ENCODE results near the gene EPX. TPM values are rescaled to one million over a fixed set of nuclear protein-coding genes. Genes with fewer than 3 reads are reported as not detected.

EPX gene
- total and polyA plus RNA-seq, 2 of the 4 experiments (the other 2 are of a cell fraction) = not detected

- no peak overlapping the region for H4K91ac ChIP-seq (ENCODE audit: insufficient read depth, low read depth, low read length)
- ChIA-PET CTCF (interaction anchor here (0.6 kb wide), 1 partner anchor 28 kb away, joined by 3 read pairs; no protein-coding TSS in a partner anchor), POLR2A (ENCODE audit: unreplicated experiment) (no interaction called here)
- ATAC-seq (ENCODE audit: low read depth) (0 out of 2 replicates have a peak, but pooled peaks have one; percentile 59), DNase-seq (peak; percentile 25)
- no TSS peak for BruUV-seq (replicated peaks)
- H3K4me3 ChIP-seq (ENCODE audit: insufficient read depth, low read depth, low read length) = no peak overlapping the region
- 69% methylated on average over 3 of the region's 7 CpGs; no CpG with 5 or more reads in 1 of the 2 experiments for WGBS, 2 experiments (ENCODE audit: extremely low coverage in 2 of 2, insufficient read length in 1 of 2)
- H3K79me1 ChIP-seq (ENCODE audit: low read depth in 1 of 2, low read length in 2 of 2) = no peaks in the 10 kb centered on the region
- dilution Hi-C loops (cut with HindIII; ENCODE audit: low sequenced_read_pairs, unreplicated experiment) (no loop called here), in situ Hi-C loops (cut with MboI; ENCODE audit: low sequenced_read_pairs) (no loop called here), intact Hi-C loops (cut with micrococcal nuclease) (loop anchor here (5.0 kb wide), 1 partner anchor 49 kb away; no protein-coding TSS in a partner anchor)
- H3K14ac ChIP-seq (replicated peaks; ENCODE audit: low read depth, low read length) = no peak overlapping the region
- no peak overlapping the region for H4K8ac ChIP-seq (ENCODE audit: low read depth in 2 of 2, low read length in 2 of 2)
- H3K27me3 ChIP-seq (ENCODE audit: control insufficient read depth, insufficient read depth, low read length) = no peaks in the 10 kb centered on the region; the same call in 1 of the 2 replicates
- H4K20me1 ChIP-seq (ENCODE audit: insufficient read depth, low read length) = no peaks in the 10 kb centered on the region
- no peak overlapping the region for H3K4me2 ChIP-seq (ENCODE audit: low read depth, low read length)
- no peak overlapping the region for H3K56ac ChIP-seq (ENCODE audit: extremely low read depth, insufficient read depth, low read length)
- H2BK15ac ChIP-seq (ENCODE audit: low read depth, low read length) = no peak overlapping the region
- H3K27ac ChIP-seq (ENCODE audit: insufficient read depth, low read length) = no peak overlapping the region
- no peak overlapping the region for H2AFZ ChIP-seq (replicated peaks; ENCODE audit: low read length, poor library complexity)
- no peak overlapping the region for H4K5ac ChIP-seq (ENCODE audit: low read depth, low read length)
- no peak overlapping the region for H2BK120ac ChIP-seq (ENCODE audit: low read depth, low read length)
- no peaks in the 10 kb centered on the region for H3K9me1 ChIP-seq (ENCODE audit: insufficient read depth, low read length)
- no peaks in the 10 kb centered on the region for H3K36me3 ChIP-seq (ENCODE audit: control insufficient read depth, insufficient read depth, low read length)
- TF ChIP-seq MAZ (IDR thresholded peaks at IDR 0.05; ENCODE audit: borderline replicate concordance, low read depth, low read length) (no peak), MXI1 (IDR thresholded peaks at IDR 0.05; ENCODE audit: borderline replicate concordance, low read depth, low read length) (no peak), CHD1 (IDR thresholded peaks at IDR 0.05; ENCODE audit: low read depth, low read length) (no peak), RFX5 (IDR thresholded peaks at IDR 0.05; ENCODE audit: low read depth, low read length) (no peak), NFE2L2 (IDR thresholded peaks at IDR 0.05; ENCODE audit: low read depth, low read length) (no peak), POLR2A (IDR thresholded peaks at IDR 0.05; ENCODE audit: low read depth, low read length) (no peak), SMC3 (IDR thresholded peaks at IDR 0.05; ENCODE audit: low read depth, low read length) (no peak), RAD21 (IDR thresholded peaks at IDR 0.05; ENCODE audit: low read length) (no peak), ELK1 (IDR thresholded peaks at IDR 0.05; ENCODE audit: borderline replicate concordance, low read depth, low read length) (no peak), USF2 (IDR thresholded peaks at IDR 0.05; ENCODE audit: low read depth, low read length) (no peak), BHLHE40 (IDR thresholded peaks at IDR 0.05; ENCODE audit: low read depth, low read length) (no peak), MAFK (IDR thresholded peaks at IDR 0.05; ENCODE audit: low read depth, low read length) (no peak), RCOR1 (IDR thresholded peaks at IDR 0.05; ENCODE audit: insufficient replicate concordance, low read length) (no peak), CEBPB (IDR thresholded peaks at IDR 0.05; ENCODE audit: low read depth, low read length) (no peak), FOS (IDR thresholded peaks at IDR 0.05; ENCODE audit: low read depth, low read length) (no peak)
- TF ChIP-seq, protein P1, sequence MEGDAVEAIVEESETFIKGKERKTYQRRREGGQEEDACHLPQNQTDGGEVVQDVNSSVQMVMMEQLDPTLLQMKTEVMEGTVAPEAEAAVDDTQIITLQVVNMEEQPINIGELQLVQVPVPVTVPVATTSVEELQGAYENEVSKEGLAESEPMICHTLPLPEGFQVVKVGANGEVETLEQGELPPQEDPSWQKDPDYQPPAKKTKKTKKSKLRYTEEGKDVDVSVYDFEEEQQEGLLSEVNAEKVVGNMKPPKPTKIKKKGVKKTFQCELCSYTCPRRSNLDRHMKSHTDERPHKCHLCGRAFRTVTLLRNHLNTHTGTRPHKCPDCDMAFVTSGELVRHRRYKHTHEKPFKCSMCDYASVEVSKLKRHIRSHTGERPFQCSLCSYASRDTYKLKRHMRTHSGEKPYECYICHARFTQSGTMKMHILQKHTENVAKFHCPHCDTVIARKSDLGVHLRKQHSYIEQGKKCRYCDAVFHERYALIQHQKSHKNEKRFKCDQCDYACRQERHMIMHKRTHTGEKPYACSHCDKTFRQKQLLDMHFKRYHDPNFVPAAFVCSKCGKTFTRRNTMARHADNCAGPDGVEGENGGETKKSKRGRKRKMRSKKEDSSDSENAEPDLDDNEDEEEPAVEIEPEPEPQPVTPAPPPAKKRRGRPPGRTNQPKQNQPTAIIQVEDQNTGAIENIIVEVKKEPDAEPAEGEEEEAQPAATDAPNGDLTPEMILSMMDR (conservative IDR thresholded peaks at IDR 0.05; ENCODE audit: low read depth, low read length) = no peak
- H2AK5ac ChIP-seq (ENCODE audit: low read depth, low read length) = no peak overlapping the region
- H2AK9ac ChIP-seq (replicated peaks; ENCODE audit: low read depth, low read length, poor library complexity) = no peak overlapping the region
- H3K9me3 ChIP-seq (ENCODE audit: control insufficient read depth, insufficient read depth, low read length) = no peaks in the 10 kb centered on the region
- H3K9ac ChIP-seq (ENCODE audit: low read depth, low read length) = no peak overlapping the region
- H3K23ac ChIP-seq (ENCODE audit: low read depth, low read length) = no peak overlapping the region
- no peak overlapping the region for H2BK5ac ChIP-seq (ENCODE audit: low read depth, low read length, poor library complexity, severe bottlenecking)
- no peak overlapping the region for H3K18ac ChIP-seq (ENCODE audit: low read depth, low read length)
- H3K4me1 ChIP-seq (ENCODE audit: control insufficient read depth, insufficient read depth, low read length) = no peaks in the 10 kb centered on the region
- no peak overlapping the region for H2BK20ac ChIP-seq (ENCODE audit: low read depth, low read length)
- no peak overlapping the region for H3K4ac ChIP-seq (ENCODE audit: low read depth, low read length)
These were observed 16.3 kb upstream of the EPX start for GRCh38 chr17:58176200-58176599.
